Renal cortical epithelial cell (primary cell): ENCODE results near the gene FOXC1. TPM values are rescaled to one million over a fixed set of nuclear protein-coding genes. Genes with fewer than 3 reads are reported as not detected.

ENCODE experiments used
- DNase-seq: peaks from one replicate; pipeline ENCODE4 v3.0.0-alpha.2; 2011; ENCODE audit warnings: low read depth
- total RNA-seq: library from RNA; depleted of rRNA; stranded (reverse); fragments of >200 nt; gene quantifications from 2 replicates; pipeline ENCODE4 v1.2.3, GENCODE V29; 2014

Gene FOXC1
- total RNA-seq, 1 donor from 2014 or later: 17.9 TPM

DNA sequence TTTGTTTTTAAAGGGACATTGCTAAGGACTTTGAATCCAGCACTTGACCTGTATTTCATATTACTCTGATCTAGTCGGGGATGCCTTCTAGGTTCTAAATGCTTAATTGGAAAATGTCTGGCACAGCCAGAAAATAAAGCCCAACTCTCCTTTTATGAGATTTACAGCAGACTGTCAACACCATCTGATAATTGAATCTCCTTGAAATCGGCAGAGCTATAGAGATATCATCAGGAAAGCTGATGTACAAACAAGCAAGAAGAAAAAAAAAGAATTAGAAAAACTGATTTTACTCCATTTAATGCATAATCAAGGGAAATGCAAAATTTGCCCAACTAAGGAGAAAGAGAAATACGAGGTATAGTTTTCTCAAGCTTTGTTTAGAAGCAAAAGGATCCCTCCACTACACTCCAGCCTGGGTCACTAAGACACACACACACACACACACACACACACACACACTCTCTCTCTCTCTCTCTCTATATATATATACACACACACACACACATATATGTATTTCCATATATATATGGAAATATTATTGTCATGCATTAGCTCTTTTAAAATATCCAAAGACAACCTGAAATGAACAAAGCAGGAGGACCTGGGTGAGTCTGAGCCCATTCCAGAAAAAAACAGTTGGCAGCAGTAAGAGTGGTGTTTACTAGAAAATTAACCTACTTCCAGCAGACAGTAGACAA lies 9.5 kb upstream of the FOXC1 start:
- no peak for DNase-seq

DNA sequence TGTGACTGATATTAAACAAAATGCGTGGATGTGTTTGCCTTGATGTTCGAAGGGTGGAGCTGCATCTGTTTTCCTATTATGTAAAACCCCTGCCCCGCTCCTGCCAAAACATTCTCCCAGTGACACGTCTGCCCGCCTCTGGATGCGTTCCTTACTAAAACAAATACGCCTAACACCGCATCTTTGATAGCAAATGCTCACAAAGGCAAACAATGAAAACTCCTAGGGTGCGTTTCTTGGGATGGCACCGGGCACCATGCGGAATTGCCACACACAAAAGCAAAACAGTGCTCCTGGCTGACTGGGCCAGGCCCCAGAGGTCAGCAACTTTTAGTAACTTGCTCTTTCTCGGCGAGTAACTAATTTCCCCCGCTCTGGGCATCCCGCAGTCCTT lies 9.0 kb upstream of the FOXC1 start:
- DNase-seq: no peak

DNA sequence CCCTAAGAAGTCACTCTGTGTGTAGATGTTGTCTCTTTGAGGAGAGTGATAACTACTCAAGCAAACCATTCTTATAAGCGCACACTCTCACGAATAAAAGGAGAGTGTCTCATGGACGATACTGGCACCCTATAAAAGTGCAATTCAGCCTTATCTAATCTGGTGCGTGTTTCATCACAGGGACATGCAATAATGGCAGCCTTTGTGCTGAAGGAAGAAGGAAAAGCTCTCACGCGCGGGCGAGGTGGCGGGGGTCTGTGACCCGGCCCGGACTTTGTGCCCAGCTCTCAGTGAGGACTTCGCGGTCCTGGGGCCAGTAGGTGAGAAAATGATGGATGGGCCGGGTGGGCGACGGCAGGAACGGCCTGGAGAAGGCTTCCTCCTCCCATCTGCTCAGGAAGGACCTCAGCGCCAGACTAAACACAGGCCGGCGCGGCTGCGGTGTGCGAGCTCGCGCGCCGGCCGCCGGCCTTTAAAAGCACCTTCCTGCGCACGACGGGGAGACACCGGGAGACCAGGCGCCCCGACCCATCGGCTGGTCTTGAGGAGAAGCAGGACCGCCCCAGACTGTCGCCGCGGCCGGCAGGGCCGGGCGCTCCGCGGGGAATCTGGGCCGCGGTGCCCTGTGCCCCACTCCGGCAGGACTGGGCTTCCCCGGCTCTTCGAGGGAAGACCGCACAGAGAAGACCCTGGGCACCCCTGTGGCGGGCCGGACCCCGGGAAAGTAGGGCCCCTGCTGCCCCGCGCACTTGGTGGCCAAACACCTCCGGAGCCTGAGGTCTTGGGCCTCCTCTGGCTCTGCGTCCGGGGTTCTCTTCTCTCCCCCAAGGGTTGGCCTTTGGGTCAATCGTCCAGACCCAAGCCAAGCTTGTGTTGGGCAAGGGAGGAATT lies 8.3 kb upstream of the FOXC1 start:
- DNase-seq: no peak

DNA sequence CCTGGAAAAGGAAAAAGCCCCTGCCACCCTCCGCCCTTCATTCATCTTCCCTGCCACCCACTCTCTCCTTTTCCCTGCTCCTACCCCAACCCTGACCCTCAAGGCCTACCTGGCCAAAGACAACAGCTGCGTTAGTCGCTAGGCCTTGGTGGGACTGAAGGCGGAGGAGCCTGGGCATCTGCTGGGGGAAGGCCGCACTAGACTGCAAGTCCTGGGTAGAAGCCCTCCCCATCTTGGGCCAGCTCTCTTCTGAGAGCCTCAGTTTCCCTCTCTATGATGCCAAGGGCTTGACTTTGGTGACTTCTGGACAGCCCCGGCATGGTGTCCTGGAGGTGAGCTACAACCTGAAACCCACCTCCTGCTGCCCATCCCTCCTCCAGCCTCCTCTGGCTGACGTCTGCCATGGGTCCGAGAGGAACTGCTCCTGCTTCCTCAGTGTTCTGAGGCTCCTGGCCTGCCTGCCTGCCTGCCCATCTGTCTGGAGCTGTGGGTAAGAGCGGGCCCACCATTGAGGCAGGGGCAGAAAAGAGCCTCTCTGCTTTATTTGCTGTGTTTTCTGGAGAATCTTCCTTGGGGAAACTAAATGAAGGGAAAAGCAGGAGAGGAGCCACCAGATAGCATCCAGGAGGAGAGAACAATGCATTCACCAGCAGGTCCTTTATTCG lies 7.5 kb upstream of the FOXC1 start:
- no peak for DNase-seq

DNA sequence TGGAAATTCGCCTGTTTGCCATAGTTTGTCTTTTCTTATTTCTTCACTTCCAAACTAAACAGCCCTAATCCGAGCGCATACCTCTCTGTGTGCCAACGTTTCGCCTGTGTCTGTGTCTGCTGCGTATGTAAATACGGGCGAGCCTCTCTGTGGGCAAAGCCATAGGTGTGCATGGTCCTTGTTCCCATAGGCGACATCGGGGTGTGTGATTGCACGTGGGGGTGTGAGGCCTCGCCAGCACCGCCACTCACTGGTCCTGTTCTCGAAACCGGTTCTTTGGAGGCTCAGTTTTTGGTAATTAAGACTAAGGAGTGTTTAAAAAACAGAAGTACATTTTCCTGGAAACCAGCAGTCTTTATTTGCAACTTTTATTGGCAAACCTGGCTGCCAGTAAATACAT lies 6.0 kb upstream of the FOXC1 start:
- no peak for DNase-seq

DNA sequence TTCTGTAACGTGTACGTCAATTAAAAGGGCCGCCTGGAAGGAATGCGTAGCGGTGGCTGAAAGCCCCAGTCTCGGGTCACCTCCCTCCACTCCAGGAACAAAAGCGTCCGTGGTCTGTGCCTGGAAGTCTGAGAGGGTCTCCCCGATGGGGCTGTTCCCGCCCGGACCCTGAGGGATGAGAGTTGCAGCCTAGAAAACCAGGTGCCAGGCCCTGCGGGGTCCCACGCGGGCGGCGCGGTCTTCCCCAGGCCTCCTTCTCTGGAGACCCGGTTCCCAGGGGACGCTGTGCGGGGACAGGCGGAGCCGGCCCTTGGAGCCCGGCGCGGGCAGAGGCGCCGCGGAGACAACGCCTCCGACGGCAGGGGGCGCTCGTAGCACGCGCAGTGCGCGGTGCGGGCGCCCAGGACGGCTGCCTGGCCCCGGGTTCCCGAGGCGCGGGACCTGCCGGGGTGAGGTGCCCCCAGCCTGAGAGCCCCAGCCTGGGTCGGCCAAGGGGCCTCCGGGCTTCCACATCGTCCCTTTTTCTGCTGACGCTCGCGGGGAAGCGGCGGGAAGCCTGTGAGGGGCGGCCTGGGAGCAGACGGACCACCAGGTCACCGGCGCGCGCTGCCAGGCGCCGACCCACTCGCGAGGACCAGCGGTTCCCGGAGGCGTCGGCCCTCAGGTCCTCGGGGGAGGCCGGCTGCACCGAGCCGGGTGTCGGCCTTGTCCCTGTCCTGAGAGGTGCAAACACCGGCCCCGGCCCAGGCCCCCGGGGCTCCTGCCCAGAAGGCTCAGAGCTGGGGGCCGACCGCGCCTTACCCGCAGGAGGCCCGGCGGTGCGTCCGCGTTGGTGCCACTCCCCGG lies 5.3 kb upstream of the FOXC1 start:
- no peak for DNase-seq

DNA sequence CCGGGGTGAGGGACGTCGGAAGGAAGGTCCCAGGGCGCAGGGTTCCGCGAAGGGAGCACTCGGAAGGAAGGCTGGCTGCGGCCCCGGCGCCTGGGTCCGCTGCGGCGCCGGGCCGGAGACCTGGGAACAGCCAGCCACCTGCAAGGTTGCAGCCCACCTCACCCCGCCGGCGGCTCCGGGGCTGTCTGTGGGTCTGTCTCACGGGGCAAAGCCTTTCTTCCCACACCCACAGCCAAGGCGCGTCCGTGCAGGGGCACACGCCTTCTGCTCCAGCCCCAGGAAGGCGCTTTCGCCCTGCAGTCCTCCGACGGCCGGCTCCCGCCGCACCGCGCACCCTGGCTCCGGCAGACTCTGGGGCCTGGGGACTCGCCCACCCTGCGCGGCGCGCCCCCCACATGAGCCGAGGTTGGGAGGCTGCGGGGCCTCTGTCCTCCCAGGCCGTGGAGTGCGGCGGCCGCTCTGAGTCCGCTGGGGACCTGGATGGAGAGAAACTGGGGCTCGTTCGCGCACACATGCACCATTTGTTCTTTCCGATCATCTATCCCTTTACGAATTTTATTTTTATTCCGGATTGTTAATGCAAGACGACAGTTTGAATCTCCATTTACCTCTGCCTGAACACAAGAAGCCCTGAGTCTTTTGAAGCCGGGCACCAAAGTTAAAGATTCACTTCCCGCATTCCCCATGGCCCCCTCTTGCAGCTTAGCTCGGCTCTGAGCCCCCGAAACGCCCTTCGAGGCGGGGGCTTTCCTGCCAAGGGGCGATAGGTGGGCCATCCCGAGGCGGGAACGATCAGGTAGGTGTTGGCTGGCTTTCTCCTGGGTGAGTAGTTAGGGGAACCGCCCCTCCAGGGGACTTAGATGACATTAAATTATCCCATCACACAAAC lies 4.5 kb upstream of the FOXC1 start:
- DNase-seq: no peak

DNA sequence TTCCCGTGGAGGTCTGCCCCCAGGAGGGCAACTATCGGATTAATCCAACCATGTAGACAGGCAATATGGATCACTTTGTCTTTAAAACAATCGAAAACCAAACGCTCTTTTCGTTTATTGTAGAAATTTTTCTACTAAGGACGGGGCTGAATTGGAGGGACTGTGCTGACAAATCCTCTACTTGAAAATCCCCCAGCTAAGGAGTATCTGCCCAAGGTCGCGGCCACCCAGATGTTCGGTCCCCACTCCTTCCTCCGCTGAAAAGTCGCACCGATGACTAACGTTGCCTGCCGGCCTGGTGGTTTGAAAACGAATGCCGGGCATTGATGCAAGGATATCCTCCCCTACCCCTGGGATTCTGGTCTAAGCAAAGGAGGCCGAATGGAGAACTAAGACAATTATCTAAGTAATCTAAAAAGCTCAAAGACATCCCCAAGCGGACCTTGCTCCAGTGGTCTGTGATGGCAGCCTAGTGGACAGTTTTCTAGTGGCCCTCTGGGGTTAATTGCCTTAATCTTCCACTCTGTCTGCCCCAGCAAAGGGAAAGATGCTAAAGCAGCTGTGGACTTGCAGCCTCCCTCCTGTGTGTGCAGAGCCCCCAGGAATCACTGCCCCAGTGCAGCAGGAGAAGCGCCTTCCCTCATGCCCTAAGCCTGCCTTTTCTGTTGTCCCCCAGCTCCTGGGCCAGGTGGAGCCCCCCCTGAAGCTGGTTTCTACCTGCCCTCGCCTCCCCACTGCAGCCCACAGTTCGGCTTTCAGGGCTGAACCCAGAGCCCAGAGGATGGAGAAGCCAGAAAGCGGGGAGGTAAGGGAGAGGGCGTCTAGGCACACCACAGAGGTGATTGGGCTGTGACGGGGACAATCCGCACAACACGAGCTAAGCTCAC lies 3.6 kb upstream of the FOXC1 start:
- DNase-seq: no peak

DNA sequence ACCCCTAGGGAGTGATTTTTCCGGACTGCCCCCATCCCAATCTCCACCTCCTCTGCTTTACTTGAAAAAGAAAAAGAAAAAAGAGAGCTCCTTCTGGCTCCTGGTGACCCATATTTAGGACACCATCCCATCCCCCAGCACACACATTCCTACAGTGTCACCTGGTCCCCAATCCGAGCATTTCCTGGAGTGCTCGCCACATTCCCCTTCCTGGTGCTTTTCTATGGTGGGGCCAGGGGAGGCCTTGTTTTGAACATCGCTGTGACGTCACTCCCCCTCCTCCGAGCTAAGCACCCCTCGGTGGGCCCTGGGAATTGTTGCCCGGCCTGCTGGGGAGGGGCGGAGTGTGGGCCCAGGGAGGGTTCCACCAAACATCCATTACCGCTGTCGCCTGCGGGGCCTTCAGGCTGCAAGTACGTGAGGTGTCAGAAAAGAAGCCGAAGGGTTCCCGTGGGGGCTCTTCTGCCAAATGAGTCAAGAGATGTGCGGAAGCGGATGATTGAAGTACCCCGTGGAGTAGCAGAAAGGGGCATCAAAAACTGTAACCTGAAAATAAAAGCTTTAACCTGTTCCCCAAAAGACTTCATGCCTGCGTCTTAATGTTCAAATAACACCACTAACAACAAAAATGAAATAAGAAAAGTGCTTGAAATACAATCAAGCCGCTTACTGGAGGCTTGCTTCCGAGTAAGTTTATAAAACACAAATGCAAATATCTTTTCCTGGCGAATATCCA lies 2.8 kb upstream of the FOXC1 start:
- no peak for DNase-seq

DNA sequence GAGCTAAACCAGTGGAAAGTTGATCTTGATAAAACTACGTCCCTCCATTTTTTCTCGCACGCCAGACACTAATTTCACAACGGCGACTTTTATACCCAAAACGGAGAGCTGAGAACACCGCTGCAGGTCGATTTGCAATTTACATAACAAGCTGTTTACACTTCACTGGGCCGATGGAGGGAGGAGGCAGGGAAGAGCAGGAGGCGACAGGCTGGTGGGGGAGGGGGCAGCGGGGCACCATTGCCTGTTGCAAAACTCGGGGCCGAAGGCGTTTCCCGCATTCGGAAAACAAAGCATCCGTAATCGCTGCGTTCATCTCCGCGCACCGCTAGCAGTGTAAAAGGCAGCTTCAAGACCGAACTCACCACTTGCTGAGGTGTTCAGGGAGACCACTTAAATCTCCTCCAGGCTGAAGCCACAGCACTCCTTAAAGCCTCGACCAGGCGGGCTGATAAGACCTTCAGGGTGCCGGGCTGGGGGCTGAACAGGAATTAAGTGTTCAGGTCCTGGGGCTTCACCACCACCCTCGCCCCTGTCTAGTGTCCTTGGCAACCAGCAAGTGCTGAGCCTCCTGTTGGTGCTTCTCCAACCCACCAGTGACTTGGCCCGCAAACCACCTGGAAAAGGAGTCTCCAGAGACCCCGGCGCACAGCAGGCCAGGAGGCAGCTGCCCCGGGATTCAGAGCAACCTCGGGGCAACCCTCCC lies 2.0 kb upstream of the FOXC1 start:
- DNase-seq: no peak

DNA sequence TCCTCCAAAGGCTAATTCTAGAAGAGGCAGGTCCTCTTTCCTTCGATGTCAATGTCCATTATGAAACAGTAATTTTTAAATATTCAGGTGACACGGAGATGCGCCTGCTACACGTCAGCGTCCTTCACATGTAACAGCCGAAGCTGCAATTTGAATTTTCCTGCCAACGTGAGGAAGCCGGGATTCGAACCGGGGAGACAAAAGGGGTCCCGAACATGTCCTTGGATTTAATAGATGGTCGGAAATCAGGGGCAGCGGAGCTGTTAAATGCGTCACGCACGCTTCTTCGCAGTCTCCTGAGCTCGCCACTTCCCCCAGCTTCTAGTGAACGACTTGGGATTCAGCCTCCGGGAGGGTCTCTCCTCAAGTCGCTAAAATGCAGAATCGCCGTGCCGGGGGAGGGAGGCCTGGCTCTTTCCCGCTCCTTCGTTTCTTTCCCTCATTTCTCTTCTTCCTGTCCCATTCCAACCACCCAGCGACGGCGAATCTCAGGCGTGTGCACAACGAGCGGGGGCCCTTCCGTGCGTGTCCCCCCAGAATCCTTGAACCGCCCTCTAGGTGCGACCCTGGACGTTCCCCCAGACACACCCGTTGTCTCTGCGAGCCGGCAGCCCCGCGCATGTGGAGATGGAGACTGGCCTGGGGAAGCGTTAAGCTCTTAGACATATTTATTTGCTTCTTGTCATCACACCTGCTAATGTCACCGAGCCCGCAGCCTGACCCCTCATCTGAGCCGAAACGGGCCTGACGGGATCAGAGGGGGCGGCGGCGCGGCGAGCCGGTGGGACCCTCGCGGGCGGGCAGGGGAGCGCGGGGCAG lies 1.3 kb upstream of the FOXC1 start:
- no peak for DNase-seq

DNA sequence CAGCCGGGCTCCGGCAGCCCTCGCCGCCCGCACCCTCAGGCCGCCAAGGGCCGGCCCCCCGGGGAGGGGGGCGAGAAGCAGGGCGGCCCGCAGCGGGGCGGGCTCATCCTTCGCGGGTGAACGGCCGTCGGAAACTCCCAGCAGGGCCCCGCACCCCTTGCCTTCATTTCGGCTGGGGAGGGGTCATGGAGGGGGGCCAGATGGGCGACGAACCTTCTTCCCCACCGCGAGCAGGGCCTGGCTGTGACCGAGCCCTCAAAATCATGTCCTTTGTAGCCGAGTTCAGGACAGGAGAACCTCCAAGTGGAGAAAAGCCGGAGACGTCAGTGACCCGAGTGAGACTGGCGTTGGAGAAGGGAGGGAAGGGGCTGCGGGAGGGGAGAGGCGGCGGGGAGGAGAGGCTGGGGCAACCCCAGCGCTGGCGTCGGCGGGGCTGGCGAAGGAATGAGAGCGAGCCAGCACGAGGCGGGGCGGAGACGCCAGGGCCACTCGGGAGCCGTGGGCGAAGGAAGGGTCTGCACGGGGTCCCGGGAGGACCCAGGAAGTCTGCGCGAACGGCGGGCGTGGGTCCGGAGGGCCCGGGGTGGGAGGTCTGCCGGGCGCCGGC lies 571 bp upstream of the FOXC1 start:
- no peak for DNase-seq

DNA sequence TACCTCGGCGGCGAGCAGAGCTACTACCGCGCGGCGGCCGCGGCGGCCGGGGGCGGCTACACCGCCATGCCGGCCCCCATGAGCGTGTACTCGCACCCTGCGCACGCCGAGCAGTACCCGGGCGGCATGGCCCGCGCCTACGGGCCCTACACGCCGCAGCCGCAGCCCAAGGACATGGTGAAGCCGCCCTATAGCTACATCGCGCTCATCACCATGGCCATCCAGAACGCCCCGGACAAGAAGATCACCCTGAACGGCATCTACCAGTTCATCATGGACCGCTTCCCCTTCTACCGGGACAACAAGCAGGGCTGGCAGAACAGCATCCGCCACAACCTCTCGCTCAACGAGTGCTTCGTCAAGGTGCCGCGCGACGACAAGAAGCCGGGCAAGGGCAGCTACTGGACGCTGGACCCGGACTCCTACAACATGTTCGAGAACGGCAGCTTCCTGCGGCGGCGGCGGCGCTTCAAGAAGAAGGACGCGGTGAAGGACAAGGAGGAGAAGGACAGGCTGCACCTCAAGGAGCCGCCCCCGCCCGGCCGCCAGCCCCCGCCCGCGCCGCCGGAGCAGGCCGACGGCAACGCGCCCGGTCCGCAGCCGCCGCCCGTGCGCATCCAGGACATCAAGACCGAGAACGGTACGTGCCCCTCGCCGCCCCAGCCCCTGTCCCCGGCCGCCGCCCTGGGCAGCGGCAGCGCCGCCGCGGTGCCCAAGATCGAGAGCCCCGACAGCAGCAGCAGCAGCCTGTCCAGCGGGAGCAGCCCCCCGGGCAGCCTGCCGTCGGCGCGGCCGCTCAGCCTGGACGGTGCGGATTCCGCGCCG lies 994 bp downstream of the FOXC1 start:
- no peak for DNase-seq

DNA sequence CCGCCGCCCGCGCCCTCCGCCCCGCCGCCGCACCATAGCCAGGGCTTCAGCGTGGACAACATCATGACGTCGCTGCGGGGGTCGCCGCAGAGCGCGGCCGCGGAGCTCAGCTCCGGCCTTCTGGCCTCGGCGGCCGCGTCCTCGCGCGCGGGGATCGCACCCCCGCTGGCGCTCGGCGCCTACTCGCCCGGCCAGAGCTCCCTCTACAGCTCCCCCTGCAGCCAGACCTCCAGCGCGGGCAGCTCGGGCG lies 1.5 kb downstream of the FOXC1 start:
- no peak for DNase-seq

DNA sequence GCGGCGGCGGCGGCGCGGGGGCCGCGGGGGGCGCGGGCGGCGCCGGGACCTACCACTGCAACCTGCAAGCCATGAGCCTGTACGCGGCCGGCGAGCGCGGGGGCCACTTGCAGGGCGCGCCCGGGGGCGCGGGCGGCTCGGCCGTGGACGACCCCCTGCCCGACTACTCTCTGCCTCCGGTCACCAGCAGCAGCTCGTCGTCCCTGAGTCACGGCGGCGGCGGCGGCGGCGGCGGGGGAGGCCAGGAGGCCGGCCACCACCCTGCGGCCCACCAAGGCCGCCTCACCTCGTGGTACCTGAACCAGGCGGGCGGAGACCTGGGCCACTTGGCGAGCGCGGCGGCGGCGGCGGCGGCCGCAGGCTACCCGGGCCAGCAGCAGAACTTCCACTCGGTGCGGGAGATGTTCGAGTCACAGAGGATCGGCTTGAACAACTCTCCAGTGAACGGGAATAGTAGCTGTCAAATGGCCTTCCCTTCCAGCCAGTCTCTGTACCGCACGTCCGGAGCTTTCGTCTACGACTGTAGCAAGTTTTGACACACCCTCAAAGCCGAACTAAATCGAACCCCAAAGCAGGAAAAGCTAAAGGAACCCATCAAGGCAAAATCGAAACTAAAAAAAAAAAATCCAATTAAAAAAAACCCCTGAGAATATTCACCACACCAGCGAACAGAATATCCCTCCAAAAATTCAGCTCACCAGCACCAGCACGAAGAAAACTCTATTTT lies 2.0 kb downstream of the FOXC1 start:
- no peak for DNase-seq
